Ectodermal cell (in vitro differentiated cells): ENCODE data around the gene PPP1CA.

Source experiments
- H3K27ac ChIP-seq: 2 replicates; pipeline ENCODE4 v1.7.0; 2013; ENCODE audit warnings: mild to moderate bottlenecking, low read depth, low read length; ENCODE audit not compliant: insufficient read depth, poor library complexity, severe bottlenecking
- H3K27me3 ChIP-seq: 2 replicates; pipeline ENCODE4 v1.7.0; 2013; ENCODE audit warnings: mild to moderate bottlenecking, low read length; ENCODE audit not compliant: insufficient read depth, control insufficient read depth, poor library complexity, severe bottlenecking
- H3K36me3 ChIP-seq: one replicate; pipeline ENCODE4 v1.7.0; 2013; ENCODE audit warnings: low read length; ENCODE audit not compliant: control insufficient read depth, insufficient read depth
- H3K4me1 ChIP-seq: one replicate; pipeline ENCODE4 v1.7.0; 2013; ENCODE audit warnings: low read length; ENCODE audit not compliant: control insufficient read depth, insufficient read depth
- H3K4me3 ChIP-seq: 2 replicates; pipeline ENCODE4 v1.7.0; 2013; ENCODE audit warnings: low read depth, low read length, control low read depth; ENCODE audit not compliant: insufficient read depth
- H3K9me3 ChIP-seq: 2 replicates; pipeline ENCODE4 v1.7.0; 2013; ENCODE audit warnings: mild to moderate bottlenecking, low read length, moderate library complexity; ENCODE audit not compliant: control insufficient read depth
- WGBS, 2 experiments: methylation state at CpG; one replicate each; pipeline ENCODE4 v1.1.7; 2013; ENCODE audit warnings: missing lambda C conversion rate in 2 of 2; 5-methylcytosine and 5-hydroxymethylcytosine counted together

Gene PPP1CA

GRCh38 chr11:67355023-67355793 is 46.5 kb downstream of the PPP1CA start:
- H3K27ac ChIP-seq, result no peak overlapping the region
- WGBS, 2 experiments, result 86 to 87% methylated on average over 11 of the region's 11 CpGs
- no peak overlapping the region for H3K4me3 ChIP-seq
- no peaks in the 10 kb centered on the region for H3K36me3 ChIP-seq
- H3K4me1 ChIP-seq, result peaks cover 30% of the 10 kb centered on the region
- H3K27me3 ChIP-seq, result no peaks in the 10 kb centered on the region
- no peaks in the 10 kb centered on the region for H3K9me3 ChIP-seq

GRCh38 chr11:67354075-67355022 is 47.3 kb downstream of the PPP1CA start:
- 48 to 51% methylated on average over 7 to 8 of the region's 8 CpGs for WGBS, 2 experiments
- Histone ChIP-seq H3K9me3 (no peaks in the 10 kb centered on the region), H3K4me1 (peaks cover 30% of the 10 kb centered on the region), H3K27ac (peak overlapping the region; percentile 55), H3K4me3 (peak overlapping the region; percentile 61), H3K36me3 (no peaks in the 10 kb centered on the region), H3K27me3 (no peaks in the 10 kb centered on the region)

- Histone ChIP-seq H3K27ac (peak within 1 kb of the TSS; percentile 73), H3K9me3 (no peaks in the 10 kb centered on the region), H3K4me1 (peaks cover 30% of the 10 kb centered on the region), H3K36me3 (no peaks in the 10 kb centered on the region), H3K27me3 (no peaks in the 10 kb centered on the region), H3K4me3 (peak within 1 kb of the TSS; percentile 61)
- WGBS, 2 experiments, result 0% methylated on average over 37 of the region's 37 CpGs
Observed at GRCh38 chr11:67353317-67354074, 48.2 kb downstream of the PPP1CA start, which contains the start of gene POLD4. POLD4 (minus strand) TSS chr11:67353546; CDS start chr11:67353399, 147 bp downstream.

GRCh38 chr11:67352546-67353316 is 48.9 kb downstream of the PPP1CA start:
- peak overlapping the region; percentile 73 for H3K27ac ChIP-seq
- H3K27me3 ChIP-seq, result no peaks in the 10 kb centered on the region
- 36 to 37% methylated on average over 25 of the region's 25 CpGs for WGBS, 2 experiments
- H3K4me3 ChIP-seq, result peak overlapping the region; percentile 61
- no peaks in the 10 kb centered on the region for H3K9me3 ChIP-seq
- H3K36me3 ChIP-seq, result no peaks in the 10 kb centered on the region
- peaks cover 30% of the 10 kb centered on the region for H3K4me1 ChIP-seq

DNA sequence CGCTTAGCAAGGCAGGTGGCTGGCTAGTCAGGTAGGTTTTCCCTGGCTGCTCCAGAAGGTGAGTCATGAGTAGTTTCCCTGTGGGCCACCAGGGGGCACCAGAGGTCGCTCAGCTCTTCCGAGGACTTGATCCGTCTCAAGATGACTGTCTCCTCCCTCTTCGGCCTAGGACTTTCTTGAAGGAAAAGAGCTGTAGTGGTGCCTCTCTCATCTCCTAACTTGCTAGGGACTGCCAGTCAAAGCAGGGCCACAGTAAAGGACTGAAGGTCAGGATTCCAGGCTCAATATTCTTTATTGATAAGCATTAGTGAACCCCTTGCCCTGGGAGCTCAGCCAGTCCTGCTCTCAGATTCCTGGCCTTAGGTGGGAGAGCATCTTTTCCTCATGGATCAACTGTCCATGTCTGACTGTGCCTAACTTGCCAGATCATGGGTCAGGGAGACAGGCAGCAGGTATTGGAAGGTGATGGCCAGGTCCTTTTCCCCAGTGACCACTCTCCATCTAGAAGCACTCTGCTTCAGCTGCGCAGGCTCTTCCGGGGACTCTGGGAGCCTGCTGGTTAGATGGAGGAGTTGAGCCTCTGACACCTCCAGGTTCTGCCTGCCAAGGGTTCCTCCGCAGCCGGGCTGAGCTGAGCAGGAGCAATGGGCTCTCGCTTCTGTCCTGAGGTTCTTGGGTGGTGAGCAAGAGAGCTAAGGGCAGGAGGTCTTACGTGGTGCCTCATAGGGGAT is 50.2 kb downstream of the PPP1CA start:
- no peaks in the 10 kb centered on the region for H3K36me3 ChIP-seq
- no peaks in the 10 kb centered on the region for H3K9me3 ChIP-seq
- no peak overlapping the region for H3K4me3 ChIP-seq
- H3K27me3 ChIP-seq, result no peaks in the 10 kb centered on the region
- no peak overlapping the region for H3K27ac ChIP-seq
- H3K4me1 ChIP-seq, result peaks cover 25% of the 10 kb centered on the region
- WGBS, 2 experiments, result 57 to 62% methylated on average over 11 of the region's 11 CpGs

GRCh38 chr11:67349928-67350465 is 51.7 kb downstream of the PPP1CA start:
- Histone ChIP-seq H3K27me3 (no peaks in the 10 kb centered on the region), H3K4me3 (no peak overlapping the region), H3K9me3 (no peaks in the 10 kb centered on the region), H3K4me1 (peaks cover 20% of the 10 kb centered on the region), H3K36me3 (no peaks in the 10 kb centered on the region), H3K27ac (no peak overlapping the region)
- 92 to 96% methylated on average over 4 of the region's 4 CpGs for WGBS, 2 experiments

- Histone ChIP-seq H3K4me3 (no peak overlapping the region), H3K27me3 (no peaks in the 10 kb centered on the region), H3K9me3 (no peaks in the 10 kb centered on the region), H3K36me3 (no peaks in the 10 kb centered on the region), H3K4me1 (peaks cover 15% of the 10 kb centered on the region), H3K27ac (no peak overlapping the region)
- 93% methylated on average over 2 of the region's 2 CpGs for WGBS, 2 experiments
Observed at GRCh38 chr11:67349457-67349856, 52.2 kb downstream of the PPP1CA start.

GRCh38 chr11:67349036-67349435 is 52.6 kb downstream of the PPP1CA start:
- no peaks in the 10 kb centered on the region for H3K27me3 ChIP-seq
- WGBS, 2 experiments, result 65 to 73% methylated on average over 5 of the region's 5 CpGs
- H3K9me3 ChIP-seq, result no peaks in the 10 kb centered on the region
- H3K27ac ChIP-seq, result no peak overlapping the region
- H3K4me1 ChIP-seq, result peaks cover 10% of the 10 kb centered on the region
- no peak overlapping the region for H3K4me3 ChIP-seq
- no peaks in the 10 kb centered on the region for H3K36me3 ChIP-seq
